Measurements from ENCODE around the gene MALRD1. TPM values are rescaled to one million over a fixed set of nuclear protein-coding genes. Genes with fewer than 3 reads are reported as not detected.

Gene MALRD1
- total RNA-seq, 4 donors from 2014 or later = 1.0 to 4.1 (median 2.6) TPM; not detected in 1

DNA sequence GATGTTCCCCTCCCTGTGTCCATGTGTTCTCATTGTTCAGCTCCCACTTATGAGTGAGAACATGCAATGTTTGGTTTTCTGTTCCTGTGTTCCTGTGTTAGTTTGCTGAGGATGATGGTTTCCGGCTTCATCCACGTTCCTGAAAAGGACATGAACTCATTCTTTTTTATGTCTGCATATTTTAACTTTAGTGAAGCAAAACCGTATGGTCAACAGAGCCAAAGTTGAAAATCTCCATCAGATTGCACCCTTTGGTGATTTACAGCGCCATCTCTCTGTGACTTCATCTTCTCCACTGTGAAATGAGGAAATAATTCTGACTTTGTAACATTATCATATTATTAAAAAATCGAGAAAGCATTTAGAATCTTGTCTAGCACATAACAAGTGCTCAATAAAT lies 635.4 kb downstream of the MALRD1 start:
- TF ChIP-seq, protein P1, sequence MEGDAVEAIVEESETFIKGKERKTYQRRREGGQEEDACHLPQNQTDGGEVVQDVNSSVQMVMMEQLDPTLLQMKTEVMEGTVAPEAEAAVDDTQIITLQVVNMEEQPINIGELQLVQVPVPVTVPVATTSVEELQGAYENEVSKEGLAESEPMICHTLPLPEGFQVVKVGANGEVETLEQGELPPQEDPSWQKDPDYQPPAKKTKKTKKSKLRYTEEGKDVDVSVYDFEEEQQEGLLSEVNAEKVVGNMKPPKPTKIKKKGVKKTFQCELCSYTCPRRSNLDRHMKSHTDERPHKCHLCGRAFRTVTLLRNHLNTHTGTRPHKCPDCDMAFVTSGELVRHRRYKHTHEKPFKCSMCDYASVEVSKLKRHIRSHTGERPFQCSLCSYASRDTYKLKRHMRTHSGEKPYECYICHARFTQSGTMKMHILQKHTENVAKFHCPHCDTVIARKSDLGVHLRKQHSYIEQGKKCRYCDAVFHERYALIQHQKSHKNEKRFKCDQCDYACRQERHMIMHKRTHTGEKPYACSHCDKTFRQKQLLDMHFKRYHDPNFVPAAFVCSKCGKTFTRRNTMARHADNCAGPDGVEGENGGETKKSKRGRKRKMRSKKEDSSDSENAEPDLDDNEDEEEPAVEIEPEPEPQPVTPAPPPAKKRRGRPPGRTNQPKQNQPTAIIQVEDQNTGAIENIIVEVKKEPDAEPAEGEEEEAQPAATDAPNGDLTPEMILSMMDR (IDR thresholded peaks at IDR 0.05; ENCODE audit: low read depth) = no peak

DNA sequence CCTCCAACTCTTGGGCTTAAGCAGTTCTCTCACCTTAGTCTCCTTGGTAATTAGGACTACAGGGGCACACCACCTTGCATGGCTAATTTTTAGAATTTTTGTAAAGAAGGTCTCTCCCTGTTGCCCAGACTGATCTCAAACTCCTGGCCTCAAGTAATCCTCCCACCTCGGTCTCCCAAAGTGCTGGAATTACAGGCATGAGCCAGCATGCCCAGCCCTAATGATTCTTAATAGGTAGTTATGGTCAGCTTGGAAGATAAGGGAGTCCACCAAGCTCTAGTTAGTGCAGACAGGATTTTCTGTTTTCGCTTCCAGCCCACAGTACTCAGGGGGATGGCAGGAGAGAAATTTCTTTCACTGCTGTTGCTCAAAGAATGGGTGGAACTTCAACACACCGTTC lies 639.7 kb downstream of the MALRD1 start:
- TF ChIP-seq, protein P1 (IDR thresholded peaks at IDR 0.05; ENCODE audit: low read depth) = no peak

DNA sequence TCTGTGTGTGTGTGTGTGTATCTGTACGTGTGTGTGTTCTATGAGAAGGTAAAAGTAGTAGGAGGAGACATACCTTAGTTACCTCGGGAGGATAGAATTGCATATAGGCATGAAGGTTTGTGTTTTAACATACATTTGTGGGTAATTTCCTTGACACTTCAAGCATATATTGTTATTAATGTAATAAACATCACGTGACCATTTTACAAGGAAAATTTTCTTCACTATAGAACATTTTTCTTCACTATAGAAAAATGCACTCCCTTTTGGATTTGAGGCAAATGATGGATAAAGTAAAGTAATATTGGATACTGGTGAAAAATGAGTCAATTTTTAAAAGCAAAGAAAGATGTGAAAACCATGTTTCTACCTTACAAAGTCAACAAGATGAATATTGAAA lies 640.6 kb downstream of the MALRD1 start:
- TF ChIP-seq, protein P1 (IDR thresholded peaks at IDR 0.05; ENCODE audit: low read depth) = no peak

DNA sequence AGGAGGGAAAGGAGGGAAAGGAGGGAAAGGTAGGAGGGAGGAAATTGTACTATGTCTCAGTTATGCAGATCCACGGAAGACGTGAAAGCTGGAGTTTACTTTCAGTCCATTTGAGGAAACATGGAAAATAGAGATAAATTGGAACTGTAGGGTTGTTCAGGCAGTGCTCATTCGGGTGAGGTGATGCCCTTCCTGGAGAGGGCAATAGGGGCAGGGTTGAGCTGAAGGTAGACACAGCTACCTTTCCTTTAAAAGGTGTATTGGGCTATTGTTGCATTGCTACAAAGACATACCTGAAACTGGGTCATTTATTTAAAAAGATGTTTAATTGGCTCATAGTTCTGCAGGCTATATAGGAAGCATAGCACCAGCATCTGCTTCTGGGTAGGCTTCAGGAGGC lies 650.7 kb downstream of the MALRD1 start:
- TF ChIP-seq, protein P1 (IDR thresholded peaks at IDR 0.05; ENCODE audit: low read depth) = no peak

DNA sequence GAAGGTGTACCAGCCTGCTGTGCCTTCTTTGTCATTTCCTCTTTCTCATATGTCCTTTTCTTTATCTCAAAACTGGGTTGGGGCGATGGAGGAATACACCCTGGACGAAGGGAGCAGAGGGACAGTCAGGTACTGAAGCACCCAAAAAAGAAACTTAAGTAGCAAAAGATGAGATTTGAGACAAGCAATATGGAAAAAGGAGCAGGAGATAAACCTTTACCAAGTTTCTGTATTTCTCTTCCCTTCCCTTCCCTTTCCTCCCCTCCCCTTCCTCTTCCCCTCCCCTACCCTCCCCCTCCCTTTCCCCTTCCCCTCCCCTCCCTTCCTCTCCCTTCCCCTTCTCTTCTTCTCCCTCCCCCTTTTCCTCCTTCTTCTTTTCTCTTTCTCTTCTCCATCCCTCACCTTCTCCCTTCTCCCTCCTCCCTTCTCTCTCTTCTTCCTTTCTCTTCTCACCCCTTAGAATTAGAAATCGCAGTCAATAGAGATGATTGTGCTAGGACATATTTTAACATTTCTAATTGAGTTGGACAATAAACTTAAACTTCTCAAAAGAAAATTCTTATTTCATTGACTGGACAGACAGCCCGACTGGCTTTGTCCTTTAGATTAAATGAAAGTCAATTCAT lies 652.9 kb downstream of the MALRD1 start:
- TF ChIP-seq, protein P1 (IDR thresholded peaks at IDR 0.05; ENCODE audit: low read depth) = no peak

DNA sequence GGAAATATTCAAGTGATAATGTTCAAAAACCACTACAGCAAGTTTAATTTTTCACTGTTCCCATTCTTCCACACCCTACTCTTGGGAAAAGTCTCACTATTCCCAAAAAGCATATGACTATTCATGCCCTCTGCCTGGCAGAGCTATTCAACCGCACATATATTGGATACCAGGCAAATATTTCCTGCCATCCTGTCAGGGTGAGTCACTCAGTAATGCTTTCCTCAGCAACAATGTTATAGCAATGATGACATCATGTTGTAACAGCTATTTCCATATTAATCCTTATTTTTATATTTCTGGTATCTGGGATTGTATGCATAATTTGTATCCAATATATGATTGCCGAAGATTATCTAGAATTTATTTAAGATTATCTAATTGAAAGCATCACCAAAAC lies 653.6 kb downstream of the MALRD1 start:
- TF ChIP-seq, protein P1 (IDR thresholded peaks at IDR 0.05; ENCODE audit: low read depth) = no peak

DNA sequence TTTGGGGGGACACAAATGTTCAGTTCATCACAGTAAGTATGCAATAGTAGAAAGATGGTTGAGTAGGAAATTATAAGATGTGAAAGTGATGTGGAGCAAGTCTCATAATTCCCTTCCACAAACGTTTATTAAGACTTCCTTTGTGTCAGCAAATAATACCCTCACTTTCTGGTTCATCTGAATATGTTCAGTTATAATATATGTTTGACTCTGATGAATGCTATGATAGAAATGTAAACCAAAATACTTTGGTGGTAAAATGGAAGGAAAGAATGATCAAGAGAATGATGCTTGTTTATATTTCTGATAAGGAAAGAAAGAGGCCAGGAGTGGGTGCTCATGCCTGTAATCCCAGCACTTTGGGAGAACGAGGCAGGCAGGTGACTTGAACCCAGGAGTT lies 655.9 kb downstream of the MALRD1 start:
- TF ChIP-seq, protein P1 (IDR thresholded peaks at IDR 0.05; ENCODE audit: low read depth) = no peak
